Uterus (tissue), 4 donors: ENCODE data around the gene TERC. TPM values are rescaled to one million over a fixed set of nuclear protein-coding genes. Genes with fewer than 3 reads are reported as not detected.

Experiments used
- DNase-seq, 2 donors: peaks; one replicate each; pipeline ENCODE4 v3.0.0-alpha.2; 2019 to 2020
- H3K27ac ChIP-seq, 2 donors: fragments of 200-600 bp; sonication (generic); 1 replicate in 1 of 2; 2 replicates in 1 of 2; pipeline ENCODE4 v1.5.1; 2016 to 2018
- H3K27me3 ChIP-seq, 2 donors: fragments of 200-600 bp; sonication (generic); one replicate each; pipeline ENCODE4 v1.5.1; 2018 to 2019; ENCODE audit warnings: control low read depth in 1 of 2
- H3K36me3 ChIP-seq, 2 donors: fragments of 200-600 bp; sonication (generic); one replicate each; pipeline ENCODE4 v1.5.1; 2019; ENCODE audit warnings: control low read depth in 1 of 2
- H3K4me1 ChIP-seq, 2 donors: fragments of 200-600 bp; sonication (generic); one replicate each; pipeline ENCODE4 v1.5.1; 2018 to 2019; ENCODE audit warnings: control low read depth in 1 of 2
- H3K4me3 ChIP-seq, 2 donors: fragments of 200-600 bp; sonication (generic); 1 replicate in 1 of 2; 2 replicates in 1 of 2; pipeline ENCODE4 v1.5.1; 2018 to 2019; ENCODE audit warnings: mild to moderate bottlenecking in 1 of 2
- H3K9me3 ChIP-seq, 2 donors: fragments of 200-600 bp; sonication (generic); one replicate each; pipeline ENCODE4 v1.5.1; 2019; ENCODE audit warnings: control low read depth in 1 of 2
- POLR2A ChIP-seq, 2 donors: fragments of 450-650 bp; IDR thresholded peaks; one replicate each; pipeline ENCODE4 v1.6.1; 2016; ENCODE audit warnings: antibody characterized with exemption in 2 of 2, mild to moderate bottlenecking in 1 of 2, moderate library complexity in 1 of 2
- intact Hi-C: fragments of 100-400 bp; cut with DNase I; formaldehyde crosslinking; loops from one replicate; pipeline ENCODE4 v1.15.1; 2023; ENCODE audit warnings: low total_unique reads
- total RNA-seq, 4 donors: library from RNA; depleted of rRNA in 3 of 4; stranded (reverse); fragments of >200 nt in 3 of 4; gene quantifications; one replicate each; pipeline versions ENCODE4 v1.1.0 to v1.2.4, GENCODE V29; 2014 to 2023
- TF ChIP-seq, protein P1 (sequence below), 4 experiments: fragments of 200-600 bp in 2 of 4; fragments of 450-650 bp in 2 of 4; sonication (generic) in 2 of 4; IDR thresholded peaks; one replicate each; pipeline ENCODE4 v1.5.1; 2016 to 2019; ENCODE audit warnings: antibody characterized with exemption in 4 of 4, mild to moderate bottlenecking in 2 of 4, moderate library complexity in 1 of 4
- donor health status: DM: yes; HTN: yes; CAD: no.

Gene TERC
- total RNA-seq, 4 donors from 2014 or later, result 4.6 to 705 (median 482) TPM

DNA sequence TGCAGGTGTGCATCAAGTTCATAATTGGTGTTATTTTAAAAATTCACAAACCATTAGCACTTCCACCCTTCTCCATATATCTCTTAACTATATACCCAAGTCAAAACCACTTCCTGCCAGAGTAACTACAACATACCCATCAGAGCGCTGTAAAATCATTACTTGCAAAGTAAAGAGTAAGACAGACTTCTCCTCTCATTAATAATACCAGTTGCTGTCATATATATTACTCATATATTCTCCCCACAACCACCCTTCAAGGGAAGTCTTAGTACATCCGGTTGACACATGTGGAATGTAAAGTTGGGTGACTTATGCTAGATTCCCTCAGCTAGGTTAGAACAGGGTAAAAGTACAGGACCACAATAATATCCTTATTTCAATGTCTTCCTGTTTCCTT lies 5.6 kb downstream of the TERC start:
- no peak for DNase-seq
- no peaks in the 10 kb centered on the region for H3K4me1 ChIP-seq
- H3K4me3 ChIP-seq, result no peak overlapping the region
- H3K9me3 ChIP-seq, result peaks cover 0 to 2% of the 10 kb centered on the region in 2 donors
- H3K36me3 ChIP-seq, result no peaks in the 10 kb centered on the region
- TF ChIP-seq POLR2A (IDR thresholded peaks at IDR 0.05), result no peak
- TF ChIP-seq, protein P1, sequence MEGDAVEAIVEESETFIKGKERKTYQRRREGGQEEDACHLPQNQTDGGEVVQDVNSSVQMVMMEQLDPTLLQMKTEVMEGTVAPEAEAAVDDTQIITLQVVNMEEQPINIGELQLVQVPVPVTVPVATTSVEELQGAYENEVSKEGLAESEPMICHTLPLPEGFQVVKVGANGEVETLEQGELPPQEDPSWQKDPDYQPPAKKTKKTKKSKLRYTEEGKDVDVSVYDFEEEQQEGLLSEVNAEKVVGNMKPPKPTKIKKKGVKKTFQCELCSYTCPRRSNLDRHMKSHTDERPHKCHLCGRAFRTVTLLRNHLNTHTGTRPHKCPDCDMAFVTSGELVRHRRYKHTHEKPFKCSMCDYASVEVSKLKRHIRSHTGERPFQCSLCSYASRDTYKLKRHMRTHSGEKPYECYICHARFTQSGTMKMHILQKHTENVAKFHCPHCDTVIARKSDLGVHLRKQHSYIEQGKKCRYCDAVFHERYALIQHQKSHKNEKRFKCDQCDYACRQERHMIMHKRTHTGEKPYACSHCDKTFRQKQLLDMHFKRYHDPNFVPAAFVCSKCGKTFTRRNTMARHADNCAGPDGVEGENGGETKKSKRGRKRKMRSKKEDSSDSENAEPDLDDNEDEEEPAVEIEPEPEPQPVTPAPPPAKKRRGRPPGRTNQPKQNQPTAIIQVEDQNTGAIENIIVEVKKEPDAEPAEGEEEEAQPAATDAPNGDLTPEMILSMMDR (IDR thresholded peaks at IDR 0.05), result no peak
- no peaks in the 10 kb centered on the region for H3K27me3 ChIP-seq
- no peak overlapping the region for H3K27ac ChIP-seq
- intact Hi-C loops, result no loop called here

DNA sequence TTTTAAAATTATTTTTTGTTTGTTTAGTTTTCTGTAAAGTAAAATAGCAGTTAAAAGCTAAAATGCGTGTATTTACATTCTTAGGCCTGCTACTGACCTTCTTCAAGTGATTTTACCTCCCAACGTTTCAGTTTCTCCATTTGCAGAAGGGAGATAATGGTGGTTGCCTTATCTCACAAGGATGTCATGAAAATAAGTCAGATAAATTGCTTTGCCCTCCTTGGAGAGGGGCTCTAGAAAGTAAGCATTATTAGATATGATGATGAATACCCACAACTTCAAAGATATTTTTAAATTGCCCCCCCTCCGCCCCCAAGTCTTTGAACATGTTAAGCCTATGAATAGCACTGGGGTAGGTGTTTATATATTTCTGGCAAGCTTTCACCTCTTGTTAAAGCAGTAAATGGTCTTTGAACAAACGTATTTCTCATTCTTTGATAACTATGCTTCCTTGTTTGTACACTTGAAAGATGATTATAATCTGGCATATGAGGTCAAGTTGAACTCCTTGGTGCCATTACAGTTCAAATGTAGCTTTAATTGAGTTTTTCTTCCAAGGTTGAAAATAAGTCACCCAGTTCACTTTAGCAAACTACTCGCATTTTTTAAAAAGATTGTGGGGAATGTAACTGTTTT lies 6.4 kb downstream of the TERC start:
- TF ChIP-seq POLR2A (IDR thresholded peaks at IDR 0.05), result no peak
- TF ChIP-seq, protein P1 (IDR thresholded peaks at IDR 0.05), result no peak
- Histone ChIP-seq H3K4me1 (no peaks in the 10 kb centered on the region), H3K36me3 (no peaks in the 10 kb centered on the region), H3K4me3 (no peak overlapping the region), H3K9me3 (peaks cover 0 to 2% of the 10 kb centered on the region in 2 donors), H3K27me3 (no peaks in the 10 kb centered on the region), H3K27ac (no peak overlapping the region)
- intact Hi-C loops, result no loop called here
- no peak for DNase-seq

DNA sequence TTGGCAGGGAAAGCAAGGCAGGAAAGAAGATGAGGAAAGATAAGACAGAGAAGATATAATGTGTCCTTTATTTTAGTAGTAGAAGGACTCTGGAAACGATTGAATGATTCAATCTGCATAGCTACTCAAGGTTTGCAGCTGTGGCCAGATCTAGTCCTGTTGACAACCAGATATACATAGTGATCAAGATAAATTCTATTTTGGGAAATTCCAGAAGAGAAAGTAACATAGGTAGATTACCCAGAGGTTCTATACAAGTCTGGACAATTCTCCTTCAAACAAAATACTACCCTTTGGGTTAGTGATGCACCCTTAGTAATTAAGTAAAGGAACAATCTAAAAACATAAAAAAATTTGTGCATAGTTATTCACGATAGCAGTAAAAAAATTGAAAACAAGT lies 9.4 kb downstream of the TERC start:
- Histone ChIP-seq H3K4me1 (no peaks in the 10 kb centered on the region), H3K27me3 (no peaks in the 10 kb centered on the region), H3K4me3 (no peak overlapping the region), H3K27ac (no peak overlapping the region), H3K9me3 (peaks cover 0 to 2% of the 10 kb centered on the region in 2 donors), H3K36me3 (no peaks in the 10 kb centered on the region)
- TF ChIP-seq POLR2A (IDR thresholded peaks at IDR 0.05), result no peak
- TF ChIP-seq, protein P1 (IDR thresholded peaks at IDR 0.05), result no peak
- DNase-seq, result no peak
- intact Hi-C loops, result no loop called here

DNA sequence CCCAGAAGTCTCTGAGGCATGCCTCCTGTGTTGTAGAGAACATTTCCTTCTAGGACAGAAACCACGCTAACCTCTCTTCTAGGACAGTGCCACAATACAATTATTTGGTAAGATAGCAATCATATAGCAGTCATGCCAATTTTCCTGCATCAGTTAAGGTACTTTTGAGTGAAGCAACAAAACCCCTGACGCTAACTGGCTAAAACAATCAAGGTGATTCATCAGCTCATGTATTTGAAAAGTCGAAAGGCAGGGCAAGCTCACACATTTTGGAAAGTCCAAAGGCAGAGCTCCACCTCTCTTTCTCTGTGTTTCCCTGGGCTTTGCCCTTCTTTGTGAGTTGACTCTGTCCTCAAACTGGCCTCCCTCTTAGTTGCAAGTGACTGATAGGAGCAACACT lies 10.1 kb downstream of the TERC start:
- Histone ChIP-seq H3K4me3 (no peak overlapping the region), H3K36me3 (no peaks in the 10 kb centered on the region), H3K27me3 (no peaks in the 10 kb centered on the region), H3K4me1 (no peaks in the 10 kb centered on the region), H3K27ac (no peak overlapping the region), H3K9me3 (peaks cover 0 to 2% of the 10 kb centered on the region in 2 donors)
- DNase-seq, result no peak
- TF ChIP-seq, protein P1 (IDR thresholded peaks at IDR 0.05), result no peak
- no peak for TF ChIP-seq POLR2A (IDR thresholded peaks at IDR 0.05)
- intact Hi-C loops, result no loop called here

DNA sequence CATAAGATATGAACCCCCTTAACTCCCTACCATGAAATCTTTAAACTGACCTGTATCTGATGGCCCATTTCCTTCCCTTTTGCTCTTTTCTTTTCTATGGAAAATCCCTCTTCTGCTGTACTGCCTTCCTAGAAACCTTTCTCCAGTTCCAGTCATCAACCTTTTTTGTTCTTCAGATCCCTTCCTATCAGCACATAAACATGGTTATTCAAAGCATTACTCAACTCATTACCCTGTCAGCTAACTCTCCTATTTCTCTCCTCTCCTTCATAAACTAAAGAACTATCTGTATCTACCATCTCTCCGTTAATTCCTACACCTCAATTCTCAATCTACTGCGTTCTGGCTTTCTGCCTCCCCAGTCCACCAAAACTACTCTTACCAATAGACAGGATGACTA lies 13.0 kb downstream of the TERC start:
- intact Hi-C loops, result no loop called here
- TF ChIP-seq, protein P1 (IDR thresholded peaks at IDR 0.05), result no peak
- TF ChIP-seq POLR2A (IDR thresholded peaks at IDR 0.05), result no peak
- no peaks in the 10 kb centered on the region for H3K4me1 ChIP-seq
- no peaks in the 10 kb centered on the region for H3K36me3 ChIP-seq
- no peak for DNase-seq
- H3K4me3 ChIP-seq, result no peak overlapping the region
- no peak overlapping the region for H3K27ac ChIP-seq
- no peaks in the 10 kb centered on the region for H3K9me3 ChIP-seq
- H3K27me3 ChIP-seq, result no peaks in the 10 kb centered on the region
